ENCODE measurements around the gene ADCY1.

DNA sequence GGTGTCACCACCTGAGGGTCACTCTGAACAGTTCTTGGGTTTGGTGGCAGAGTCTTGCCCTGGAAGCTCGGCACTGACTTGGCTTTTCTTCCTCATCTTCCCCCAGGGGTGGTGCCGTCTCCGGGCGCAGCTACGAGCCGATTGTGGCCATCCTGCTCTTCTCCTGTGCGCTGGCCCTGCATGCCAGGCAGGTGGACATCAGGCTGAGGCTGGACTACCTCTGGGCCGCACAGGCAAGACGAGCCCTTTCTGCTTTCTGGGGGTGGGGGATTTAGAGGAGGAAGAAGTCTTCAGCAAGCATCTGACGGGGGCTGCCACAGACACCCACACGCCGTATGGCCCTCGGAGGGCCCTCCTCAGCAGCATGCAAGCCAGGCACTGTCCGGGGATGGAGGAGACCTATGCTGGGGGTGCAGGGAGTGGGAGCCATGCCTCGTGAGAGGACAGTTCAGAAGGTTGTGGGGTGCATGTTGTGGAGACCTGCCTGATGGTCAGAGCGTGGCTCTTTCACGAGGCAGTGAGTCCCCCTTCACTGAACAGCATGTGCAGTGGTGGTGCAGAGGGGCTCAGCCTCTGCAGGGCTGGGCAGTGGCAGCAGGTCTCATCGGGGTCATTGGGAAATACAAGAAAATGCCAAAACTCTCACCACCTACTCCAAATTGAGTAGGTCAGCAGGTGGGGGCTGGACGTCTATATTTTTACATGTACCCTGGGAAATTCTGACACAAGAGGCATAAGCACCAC, 112.4 kb downstream of the ADCY1 start:
- TF ChIP-seq RAD21 (IDR thresholded peaks at IDR 0.05), result no peak
- TF ChIP-seq CTCF (IDR thresholded peaks at IDR 0.05; ENCODE audit: low read depth, low read length, missing input control), result no peak
- TF ChIP-seq YY1 (IDR thresholded peaks at IDR 0.05), result no peak
- TF ChIP-seq SP1 (IDR thresholded peaks at IDR 0.05), result no peak
- no peak for TF ChIP-seq EGR1 (IDR thresholded peaks at IDR 0.05; ENCODE audit: low read depth in 2 of 2)

Measured in liver (tissue), 3 donors.